BE2C (cell line): Measurements from ENCODE around the gene KRTAP10-2.

Experiments used
- DNase-seq: peaks from one replicate; pipeline ENCODE4 v3.0.0-alpha.2; 2020
- H3K27me3 ChIP-seq: fragments of 250-450 bp; sonication (Bioruptor Pico); 2 replicates; pipeline ENCODE4 v1.5.1; 2020; ENCODE audit warnings: mild to moderate bottlenecking
- H3K36me3 ChIP-seq: fragments of 250-450 bp; sonication (Bioruptor Pico); 2 replicates; pipeline ENCODE4 v1.5.1; 2020; ENCODE audit warnings: mild to moderate bottlenecking
- H3K4me1 ChIP-seq: fragments of 250-450 bp; sonication (Bioruptor Pico); 2 replicates; pipeline ENCODE4 v1.5.1; 2020
- H3K4me3 ChIP-seq: 2 replicates; pipeline ENCODE4 v1.5.1; 2011; ENCODE audit warnings: low read depth, low read length
- H3K9me3 ChIP-seq: fragments of 250-450 bp; sonication (Bioruptor Pico); 2 replicates; pipeline ENCODE4 v1.5.1; 2020
- CTCF ChIP-seq: IDR thresholded peaks from 2 replicates; pipeline ENCODE4 v1.5.1; 2012; ENCODE audit warnings: mild to moderate bottlenecking, low read depth, low read length

Gene KRTAP10-2

GRCh38 chr21:44508711-44509445 is 42.4 kb downstream of the KRTAP10-2 start:
- Histone ChIP-seq H3K9me3 (no peaks in the 10 kb centered on the region), H3K4me1 (no peaks in the 10 kb centered on the region), H3K36me3 (no peaks in the 10 kb centered on the region), H3K4me3 (no peak overlapping the region), H3K27me3 (peaks cover 52% of the 10 kb centered on the region)
- TF ChIP-seq CTCF, result no peak
- DNase-seq, result no peak

GRCh38 chr21:44508426-44508710 is 42.9 kb downstream of the KRTAP10-2 start:
- Histone ChIP-seq H3K9me3 (no peaks in the 10 kb centered on the region), H3K27me3 (peaks cover 52% of the 10 kb centered on the region), H3K4me1 (no peaks in the 10 kb centered on the region), H3K4me3 (no peak overlapping the region), H3K36me3 (no peaks in the 10 kb centered on the region)
- no peak for DNase-seq
- TF ChIP-seq CTCF, result no peak

- no peak overlapping the region for H3K4me3 ChIP-seq
- no peak for DNase-seq
- H3K27me3 ChIP-seq, result peaks cover 52% of the 10 kb centered on the region
- H3K4me1 ChIP-seq, result no peaks in the 10 kb centered on the region
- H3K36me3 ChIP-seq, result no peaks in the 10 kb centered on the region
- no peaks in the 10 kb centered on the region for H3K9me3 ChIP-seq
- TF ChIP-seq CTCF, result no peak
Measured at GRCh38 chr21:44507673-44508425, 43.5 kb downstream of the KRTAP10-2 start.

- Histone ChIP-seq H3K27me3 (peaks cover 57% of the 10 kb centered on the region), H3K4me1 (no peaks in the 10 kb centered on the region), H3K36me3 (no peaks in the 10 kb centered on the region), H3K9me3 (no peaks in the 10 kb centered on the region), H3K4me3 (no peak overlapping the region)
- DNase-seq, result no peak
- no peak for TF ChIP-seq CTCF
Measured at GRCh38 chr21:44506279-44507255, 44.7 kb downstream of the KRTAP10-2 start.

GRCh38 chr21:44505673-44506278 is 45.5 kb downstream of the KRTAP10-2 start:
- no peaks in the 10 kb centered on the region for H3K4me1 ChIP-seq
- H3K9me3 ChIP-seq, result no peaks in the 10 kb centered on the region
- peaks cover 60% of the 10 kb centered on the region for H3K27me3 ChIP-seq
- no peaks in the 10 kb centered on the region for H3K36me3 ChIP-seq
- no peak for TF ChIP-seq CTCF
- DNase-seq, result no peak
- H3K4me3 ChIP-seq, result no peak overlapping the region
